Measurements from ENCODE around the gene TPBG. TPM values are rescaled to one million over a fixed set of nuclear protein-coding genes. Genes with fewer than 3 reads are reported as not detected.
"Not testable (repeated sequence)": the region's sequence is repeated elsewhere in the genome, so short reads cannot be mapped to it uniquely, and the experiment has no call there.

TPBG gene
- total and polyA plus RNA-seq, 3 experiments from 2014 or later: 2.0 TPM; not detected in 2

DNA sequence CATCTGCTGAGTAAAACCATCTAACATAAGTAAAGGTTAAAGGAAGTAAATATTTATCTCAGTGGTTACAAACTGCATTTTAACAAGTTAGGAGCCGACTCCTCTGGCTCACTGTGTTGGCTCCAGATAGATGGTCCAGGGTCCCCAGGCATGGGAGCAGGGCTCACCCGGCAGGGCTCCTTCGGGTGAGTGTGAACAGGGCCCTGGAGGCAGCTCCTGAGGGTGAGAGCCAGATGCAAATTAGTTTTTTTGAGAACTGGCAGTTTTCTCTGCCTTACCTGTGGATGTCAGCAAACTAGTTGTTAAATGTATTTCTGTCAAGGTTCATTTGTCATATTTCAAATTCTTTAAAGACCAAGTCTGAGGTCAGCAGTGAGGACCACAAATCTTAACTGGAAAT lies 21.5 kb downstream of the TPBG start:
- H3K36me3 Mint-ChIP-seq: no peaks in the 10 kb centered on the region

DNA sequence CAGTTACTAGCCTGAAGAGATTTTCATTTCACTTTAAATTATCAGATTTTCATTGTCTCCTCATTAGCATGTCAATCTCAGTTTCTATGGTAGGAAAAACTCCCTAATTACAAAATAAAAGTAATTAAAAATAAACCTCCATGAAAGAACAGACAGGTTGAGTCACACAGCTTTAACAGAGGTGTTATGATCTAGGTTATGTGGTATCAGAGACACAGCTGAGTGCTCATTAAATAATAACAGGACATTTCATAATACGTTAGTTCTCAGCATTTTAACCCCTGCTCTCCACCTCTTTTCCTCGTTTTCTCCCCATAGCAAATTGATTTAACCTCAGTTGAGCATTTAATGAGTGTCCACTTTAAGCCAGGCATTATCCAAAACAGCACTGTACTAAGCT lies 21.9 kb downstream of the TPBG start:
- H3K36me3 ChIP-seq (ENCODE audit: insufficient read depth, low read length): no peaks in the 10 kb centered on the region
- H3K4me1 Mint-ChIP-seq: no peaks in the 10 kb centered on the region
- DNase-seq: no peak
- no peaks in the 10 kb centered on the region for H3K9me3 ChIP-seq (ENCODE audit: low read length)
- ChIA-PET CTCF (no interaction called here), POLR2A (no interaction called here)
- H3K36me3 Mint-ChIP-seq: no peaks in the 10 kb centered on the region
- no peaks in the 10 kb centered on the region for H3K9me3 Mint-ChIP-seq
- no peak overlapping the region for H3K27ac Mint-ChIP-seq
- H3K4me1 ChIP-seq (ENCODE audit: insufficient read depth, low read length): no peaks in the 10 kb centered on the region
- no peak overlapping the region for H3K4me3 ChIP-seq (ENCODE audit: low read length)
- peaks cover 1 to 4% of the 10 kb centered on the region in 2 donors for H3K27me3 Mint-ChIP-seq
- H3K27ac ChIP-seq (ENCODE audit: low read depth, low read length): no peak overlapping the region
- no peak overlapping the region for H3K4me3 Mint-ChIP-seq
- no peaks in the 10 kb centered on the region for H3K27me3 ChIP-seq (ENCODE audit: insufficient read depth, low read length, poor library complexity, severe bottlenecking)

More for the DNA sequence above, 21.5 kb downstream of the TPBG start:
- no peak for DNase-seq
- H3K9me3 Mint-ChIP-seq: no peaks in the 10 kb centered on the region
- H3K9me3 ChIP-seq (ENCODE audit: low read length): no peaks in the 10 kb centered on the region
- no peak overlapping the region for H3K4me3 ChIP-seq (ENCODE audit: low read length)
- no peaks in the 10 kb centered on the region for H3K4me1 ChIP-seq (ENCODE audit: insufficient read depth, low read length)
- POLR2A ChIA-PET: no interaction called here
- H3K27me3 ChIP-seq (ENCODE audit: insufficient read depth, low read length, poor library complexity, severe bottlenecking): no peaks in the 10 kb centered on the region
- no peak overlapping the region for H3K27ac Mint-ChIP-seq
- no peaks in the 10 kb centered on the region for H3K36me3 ChIP-seq (ENCODE audit: insufficient read depth, low read length)
- CTCF ChIA-PET: no interaction called here
- no peak overlapping the region for H3K4me3 Mint-ChIP-seq
- H3K27ac ChIP-seq (ENCODE audit: low read depth, low read length): no peak overlapping the region
- H3K4me1 Mint-ChIP-seq: no peaks in the 10 kb centered on the region
- H3K27me3 Mint-ChIP-seq: peaks cover 1 to 4% of the 10 kb centered on the region in 2 donors

DNA sequence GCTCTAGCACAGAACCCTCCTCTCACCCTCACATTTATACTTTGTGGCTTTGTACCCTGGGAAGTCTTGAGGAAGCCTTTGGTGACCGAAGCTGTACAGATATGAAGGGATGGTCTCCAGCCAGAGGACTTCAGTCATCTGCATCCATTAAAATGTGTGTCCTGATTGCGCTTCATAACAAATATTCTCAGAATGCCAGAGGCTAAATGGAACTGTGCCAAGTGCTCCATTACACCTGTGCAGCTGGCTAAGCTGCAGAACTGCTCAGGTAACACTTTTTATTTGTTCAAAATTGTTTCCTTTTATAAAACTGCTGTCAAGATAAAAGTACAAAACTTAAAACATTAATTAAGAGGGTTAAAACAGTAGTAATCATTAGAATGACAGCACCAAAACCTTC lies 22.3 kb downstream of the TPBG start:
- Mint-ChIP-seq H3K36me3 (no peaks in the 10 kb centered on the region), H3K4me1 (no peaks in the 10 kb centered on the region), H3K4me3 (no peak overlapping the region), H3K9me3 (no peaks in the 10 kb centered on the region), H3K27ac (no peak overlapping the region), H3K27me3 (peaks cover 1 to 4% of the 10 kb centered on the region in 2 donors)
- no peaks in the 10 kb centered on the region for H3K27me3 ChIP-seq (ENCODE audit: insufficient read depth, low read length, poor library complexity, severe bottlenecking)
- no peak overlapping the region for H3K4me3 ChIP-seq (ENCODE audit: low read length)
- no peak overlapping the region for H3K27ac ChIP-seq (ENCODE audit: low read depth, low read length)
- H3K4me1 ChIP-seq (ENCODE audit: insufficient read depth, low read length): no peaks in the 10 kb centered on the region
- H3K9me3 ChIP-seq (ENCODE audit: low read length): no peaks in the 10 kb centered on the region
- POLR2A ChIA-PET: no interaction called here
- H3K36me3 ChIP-seq (ENCODE audit: insufficient read depth, low read length): no peaks in the 10 kb centered on the region
- DNase-seq: no peak
- CTCF ChIA-PET: no interaction called here

DNA sequence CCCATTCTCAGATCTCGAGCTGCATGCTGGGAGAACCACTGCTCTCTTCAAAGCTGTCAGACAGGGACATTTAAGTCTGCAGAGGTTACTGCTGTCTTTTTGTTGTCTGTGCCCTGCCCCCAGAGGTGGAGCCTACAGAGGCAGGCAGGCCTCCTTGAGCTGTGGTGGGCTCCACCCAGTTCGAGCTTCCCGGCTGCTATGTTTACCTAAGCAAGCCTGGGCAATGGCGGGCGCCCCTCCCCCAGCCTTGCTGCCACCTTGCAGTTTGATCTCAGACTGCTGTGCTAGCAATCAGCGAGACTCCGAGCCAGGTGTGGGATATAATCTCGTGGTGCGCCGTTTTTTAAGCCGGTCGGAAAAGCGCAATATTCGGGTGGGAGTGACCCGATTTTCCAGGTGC lies 31.2 kb downstream of the TPBG start:
- H3K36me3 ChIP-seq (ENCODE audit: insufficient read depth, low read length); H3K27me3 ChIP-seq (ENCODE audit: insufficient read depth, low read length, poor library complexity, severe bottlenecking); H3K36me3 Mint-ChIP-seq; H3K9me3 Mint-ChIP-seq; H3K4me3 Mint-ChIP-seq; H3K4me1 Mint-ChIP-seq; H3K4me1 ChIP-seq (ENCODE audit: insufficient read depth, low read length); H3K9me3 ChIP-seq (ENCODE audit: low read length); CTCF ChIA-PET; H3K4me3 ChIP-seq (ENCODE audit: low read length); H3K27me3 Mint-ChIP-seq; POLR2A ChIA-PET; DNase-seq; H3K27ac ChIP-seq (ENCODE audit: low read depth, low read length); H3K27ac Mint-ChIP-seq: not testable (repeated sequence)

DNA sequence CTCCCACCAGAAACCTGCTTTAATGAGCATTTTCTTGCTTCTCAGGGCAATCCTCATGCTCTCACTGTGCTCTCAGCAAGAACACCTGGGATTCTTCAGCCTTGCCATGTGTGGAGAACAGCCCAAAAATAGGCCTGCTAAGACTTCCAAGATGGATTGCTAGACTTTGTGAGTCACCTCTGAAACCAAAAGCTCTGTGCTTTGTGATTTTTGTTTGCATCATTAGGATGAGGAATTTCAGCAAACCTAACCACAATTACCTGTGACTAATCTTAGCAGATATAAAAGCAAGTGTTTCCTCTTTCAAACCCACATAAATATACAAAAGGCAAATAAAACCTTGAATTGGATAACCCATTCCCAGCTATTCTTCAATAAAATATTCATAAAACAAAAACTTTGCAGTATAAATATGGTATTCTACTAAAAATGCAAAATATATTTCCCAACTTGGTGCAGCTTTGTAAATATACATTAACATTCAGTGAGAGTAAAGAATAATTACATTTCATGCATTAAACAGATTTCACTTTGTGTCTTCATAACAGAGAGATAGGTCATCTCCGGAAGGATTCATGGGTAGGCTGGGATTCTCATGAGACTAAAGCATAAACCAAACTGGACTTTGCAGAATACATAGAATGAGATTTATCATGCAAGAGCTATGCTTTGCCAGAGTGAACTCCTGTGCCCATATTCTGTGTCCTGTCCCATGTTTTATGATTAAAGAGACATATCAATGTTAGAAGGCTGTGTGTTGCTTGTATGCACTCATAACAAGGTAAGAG lies 33.5 kb downstream of the TPBG start:
- Histone ChIP-seq H3K4me3 (ENCODE audit: low read length) (no peak overlapping the region), H3K27me3 (ENCODE audit: insufficient read depth, low read length, poor library complexity, severe bottlenecking) (no peaks in the 10 kb centered on the region), H3K4me1 (ENCODE audit: insufficient read depth, low read length) (no peaks in the 10 kb centered on the region), H3K36me3 (ENCODE audit: insufficient read depth, low read length) (no peaks in the 10 kb centered on the region), H3K9me3 (ENCODE audit: low read length) (no peaks in the 10 kb centered on the region), H3K27ac (ENCODE audit: low read depth, low read length) (no peak overlapping the region)
- H3K4me3 Mint-ChIP-seq: no peak overlapping the region
- ChIA-PET CTCF (no interaction called here), POLR2A (no interaction called here)
- DNase-seq: no peak
- no peaks in the 10 kb centered on the region for H3K4me1 Mint-ChIP-seq
- H3K27me3 Mint-ChIP-seq: peaks cover 6 to 11% of the 10 kb centered on the region in 2 donors
- no peak overlapping the region for H3K27ac Mint-ChIP-seq
- H3K36me3 Mint-ChIP-seq: no peaks in the 10 kb centered on the region
- H3K9me3 Mint-ChIP-seq: peaks cover 0 to 2% (median 0%) of the 10 kb centered on the region in 5 donors

DNA sequence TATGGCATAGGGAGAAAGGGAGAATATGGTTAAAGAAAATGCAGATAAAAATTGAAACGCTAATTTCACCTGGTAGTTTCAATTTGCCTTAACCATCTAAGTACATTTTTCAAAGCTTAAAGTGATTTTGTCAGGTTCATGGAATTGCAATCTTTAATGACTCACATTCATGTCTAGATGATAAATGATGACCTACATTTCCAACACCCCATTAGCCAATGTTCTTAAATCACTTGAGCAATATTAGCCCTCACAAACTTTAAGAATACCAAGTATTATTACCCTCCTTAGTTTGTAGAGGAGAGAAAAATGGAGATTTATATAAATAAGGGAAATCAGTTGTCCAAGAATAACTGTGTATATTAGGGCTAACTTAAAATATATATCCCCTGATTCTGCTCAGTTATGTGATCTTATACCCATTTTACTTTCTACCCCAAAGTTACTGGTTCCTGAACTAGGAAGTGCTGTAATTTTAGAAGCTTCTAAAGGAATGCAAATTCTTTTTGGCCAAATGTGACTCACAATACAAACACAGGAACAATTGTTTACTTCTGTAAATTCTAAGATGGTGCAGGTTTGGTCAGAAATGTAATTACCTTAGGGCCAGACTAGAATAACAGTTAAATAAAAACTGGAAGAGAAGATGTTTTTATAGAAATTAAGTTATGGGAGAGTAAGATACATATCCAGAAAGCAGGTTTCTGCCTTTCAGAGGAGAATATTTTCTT lies 34.5 kb downstream of the TPBG start:
- Histone ChIP-seq H3K9me3 (ENCODE audit: low read length) (no peaks in the 10 kb centered on the region), H3K27me3 (ENCODE audit: insufficient read depth, low read length, poor library complexity, severe bottlenecking) (no peaks in the 10 kb centered on the region), H3K4me1 (ENCODE audit: insufficient read depth, low read length) (no peaks in the 10 kb centered on the region), H3K4me3 (ENCODE audit: low read length) (no peak overlapping the region), H3K36me3 (ENCODE audit: insufficient read depth, low read length) (no peaks in the 10 kb centered on the region), H3K27ac (ENCODE audit: low read depth, low read length) (no peak overlapping the region)
- CTCF ChIA-PET: no interaction called here
- H3K4me3 Mint-ChIP-seq: no peak overlapping the region
- POLR2A ChIA-PET: no interaction called here
- H3K4me1 Mint-ChIP-seq: no peaks in the 10 kb centered on the region
- H3K36me3 Mint-ChIP-seq: no peaks in the 10 kb centered on the region
- no peak overlapping the region for H3K27ac Mint-ChIP-seq
- DNase-seq: no peak
- H3K9me3 Mint-ChIP-seq: peaks cover 0 to 2% (median 0%) of the 10 kb centered on the region in 5 donors
- H3K27me3 Mint-ChIP-seq: peaks cover 6 to 15% of the 10 kb centered on the region in 2 donors

DNA sequence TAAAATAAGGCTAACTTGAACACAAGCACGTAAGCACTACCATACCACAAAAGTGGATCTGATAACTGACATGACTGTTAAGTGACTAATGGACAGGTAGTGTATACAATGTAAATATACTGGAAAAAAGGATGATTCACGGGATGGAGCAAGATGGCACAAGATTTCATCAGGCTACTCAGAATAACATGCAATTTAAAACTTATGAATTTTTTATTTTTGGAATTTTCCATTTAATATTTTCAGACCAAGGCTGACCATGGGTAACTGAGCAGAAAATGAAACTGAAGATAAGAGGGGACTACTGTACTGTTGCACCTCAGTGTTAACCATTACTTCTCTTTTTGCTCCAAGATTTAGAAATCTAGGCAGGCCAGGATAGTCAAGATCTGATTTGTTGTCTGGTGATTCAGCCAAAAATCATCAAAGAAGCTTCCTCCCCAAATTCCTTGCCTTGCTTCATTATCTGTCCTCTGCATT lies 45.4 kb downstream of the TPBG start:
- Histone ChIP-seq H3K27me3 (ENCODE audit: insufficient read depth, low read length, poor library complexity, severe bottlenecking) (no peaks in the 10 kb centered on the region), H3K9me3 (ENCODE audit: low read length) (no peaks in the 10 kb centered on the region), H3K27ac (ENCODE audit: low read depth, low read length) (no peak overlapping the region), H3K4me1 (ENCODE audit: insufficient read depth, low read length) (no peaks in the 10 kb centered on the region), H3K36me3 (ENCODE audit: insufficient read depth, low read length) (no peaks in the 10 kb centered on the region), H3K4me3 (ENCODE audit: low read length) (no peak overlapping the region)
- peaks cover 5 to 8% of the 10 kb centered on the region in 2 donors for H3K27me3 Mint-ChIP-seq
- ChIA-PET CTCF (no interaction called here), POLR2A (no interaction called here)
- no peak for DNase-seq
- H3K9me3 Mint-ChIP-seq: no peaks in the 10 kb centered on the region
- no peaks in the 10 kb centered on the region for H3K4me1 Mint-ChIP-seq
- no peaks in the 10 kb centered on the region for H3K36me3 Mint-ChIP-seq
- H3K27ac Mint-ChIP-seq: no peak overlapping the region
- H3K4me3 Mint-ChIP-seq: no peak overlapping the region

DNA sequence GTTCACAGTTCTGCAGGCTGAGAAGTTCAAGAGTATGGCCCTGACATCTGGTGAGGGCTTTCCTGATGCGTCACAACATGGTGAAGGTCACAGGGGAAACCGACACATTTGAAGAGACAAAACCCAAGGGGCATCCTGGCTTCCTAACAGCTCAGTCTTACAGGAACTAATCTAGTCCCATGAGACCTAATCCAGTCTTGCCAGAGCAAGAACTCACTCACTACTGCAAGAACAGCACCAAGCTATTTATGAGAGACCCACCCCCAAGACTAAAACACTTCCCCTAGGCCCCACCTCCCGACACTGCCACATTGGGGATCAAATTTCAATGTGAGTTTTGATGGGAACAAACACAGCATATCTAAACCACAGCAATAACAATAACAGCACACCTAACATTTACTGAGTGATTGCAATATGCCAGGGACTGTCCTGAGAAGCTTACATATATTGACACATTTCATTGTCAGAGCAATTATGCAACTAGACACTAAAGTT lies 46.6 kb downstream of the TPBG start:
- Histone ChIP-seq H3K27me3 (ENCODE audit: insufficient read depth, low read length, poor library complexity, severe bottlenecking) (no peaks in the 10 kb centered on the region), H3K4me3 (ENCODE audit: low read length) (no peak overlapping the region), H3K36me3 (ENCODE audit: insufficient read depth, low read length) (no peaks in the 10 kb centered on the region), H3K4me1 (ENCODE audit: insufficient read depth, low read length) (no peaks in the 10 kb centered on the region), H3K27ac (ENCODE audit: low read depth, low read length) (no peak overlapping the region), H3K9me3 (ENCODE audit: low read length) (no peaks in the 10 kb centered on the region)
- Mint-ChIP-seq H3K4me3 (no peak overlapping the region), H3K36me3 (no peaks in the 10 kb centered on the region), H3K4me1 (no peaks in the 10 kb centered on the region), H3K27me3 (peaks cover 5 to 8% of the 10 kb centered on the region in 2 donors), H3K27ac (no peak overlapping the region), H3K9me3 (no peaks in the 10 kb centered on the region)
- ChIA-PET CTCF (no interaction called here), POLR2A (no interaction called here)
- no peak for DNase-seq

All from CD8-positive, alpha-beta memory T cell (primary cell).